ENCODE results near the gene PLPPR3.

Gene PLPPR3

GRCh38 chr19:796692-797527 is 24.8 kb downstream of the PLPPR3 start, which contains the start of gene PTBP1:
Gene PTBP1, plus strand, starts transcription at chr19:797452. Its CDS starts 46 bp downstream, at chr19:797498.
- peak; percentile 100 for DNase-seq (ENCODE audit: low read depth)

- DNase-seq (ENCODE audit: low read depth): no peak
Measured at GRCh38 chr19:795691-796581, 25.8 kb downstream of the PLPPR3 start.

- DNase-seq (ENCODE audit: low read depth): no peak
Measured at GRCh38 chr19:795073-795611, 26.6 kb downstream of the PLPPR3 start.

GRCh38 chr19:793806-794205 is 27.9 kb downstream of the PLPPR3 start:
- no peak for DNase-seq (ENCODE audit: low read depth)

GRCh38 chr19:792306-792885 is 29.4 kb downstream of the PLPPR3 start:
- no peak for DNase-seq (ENCODE audit: low read depth)

- no peak for DNase-seq (ENCODE audit: low read depth)
Measured at GRCh38 chr19:791567-792305, 30.0 kb downstream of the PLPPR3 start.

- no peak for DNase-seq (ENCODE audit: low read depth)
Measured at GRCh38 chr19:791007-791566, 30.7 kb downstream of the PLPPR3 start.

GRCh38 chr19:789701-790060 is 32.1 kb downstream of the PLPPR3 start:
- peak; percentile 24 for DNase-seq (ENCODE audit: low read depth)

GRCh38 chr19:788983-789700 is 32.6 kb downstream of the PLPPR3 start:
- DNase-seq (ENCODE audit: low read depth): peak; percentile 56

GRCh38 chr19:788686-788982 is 33.1 kb downstream of the PLPPR3 start:
- no peak for DNase-seq (ENCODE audit: low read depth)

GRCh38 chr19:787536-787935 is 34.2 kb downstream of the PLPPR3 start:
- DNase-seq (ENCODE audit: low read depth): no peak

- DNase-seq (ENCODE audit: low read depth): no peak
Measured at GRCh38 chr19:784541-784940, 37.2 kb downstream of the PLPPR3 start.

- DNase-seq (ENCODE audit: low read depth): no peak
Measured at GRCh38 chr19:782878-783668, 38.7 kb downstream of the PLPPR3 start.

- DNase-seq (ENCODE audit: low read depth): peak; percentile 87
Measured at GRCh38 chr19:782185-782877, 39.4 kb downstream of the PLPPR3 start.

GRCh38 chr19:781800-782184 is 40.0 kb downstream of the PLPPR3 start:
- no peak for DNase-seq (ENCODE audit: low read depth)

GRCh38 chr19:780935-781334 is 40.8 kb downstream of the PLPPR3 start:
- no peak for DNase-seq (ENCODE audit: low read depth)

GRCh38 chr19:778910-779653 is 42.7 kb downstream of the PLPPR3 start:
- peak; percentile 98 for DNase-seq (ENCODE audit: low read depth)

- DNase-seq (ENCODE audit: low read depth): no peak
Measured at GRCh38 chr19:776549-776948, 45.2 kb downstream of the PLPPR3 start.

Data from EH (cell line).